GM12872 (cell line): ENCODE measurements around the gene JUND.
A peak's percentile ranks its signal among the peaks of the same experiment; 100 is the strongest.

ENCODE experiments used
- CTCF ChIP-seq: IDR thresholded peaks from 3 replicates; pipeline ENCODE4 v1.5.1; 2011; ENCODE audit warnings: low read depth, mild to moderate bottlenecking, low read length, moderate library complexity; ENCODE audit not compliant: insufficient read depth

JUND gene

GRCh38 chr19:18259893-18260292, 21.5 kb downstream of the JUND start:
- no peak for TF ChIP-seq CTCF

GRCh38 chr19:18257503-18258470, 23.6 kb downstream of the JUND start:
- TF ChIP-seq CTCF = no peak

GRCh38 chr19:18254546-18255503, 26.6 kb downstream of the JUND start:
- TF ChIP-seq CTCF = peak; percentile 25; the same call in 1 of the 3 replicates

- TF ChIP-seq CTCF = no peak
These were observed 27.7 kb downstream of the JUND start for GRCh38 chr19:18253716-18254115.

- TF ChIP-seq CTCF = no peak
These were observed 28.3 kb downstream of the JUND start for GRCh38 chr19:18253130-18253529.

- no peak for TF ChIP-seq CTCF
These were observed 29.1 kb downstream of the JUND start for GRCh38 chr19:18252370-18252717.

- TF ChIP-seq CTCF = peak; percentile 98
These were observed 29.6 kb downstream of the JUND start for GRCh38 chr19:18251587-18252369.
